ENCODE measurements around the gene RXRB.

- TF ChIP-seq, protein P1, sequence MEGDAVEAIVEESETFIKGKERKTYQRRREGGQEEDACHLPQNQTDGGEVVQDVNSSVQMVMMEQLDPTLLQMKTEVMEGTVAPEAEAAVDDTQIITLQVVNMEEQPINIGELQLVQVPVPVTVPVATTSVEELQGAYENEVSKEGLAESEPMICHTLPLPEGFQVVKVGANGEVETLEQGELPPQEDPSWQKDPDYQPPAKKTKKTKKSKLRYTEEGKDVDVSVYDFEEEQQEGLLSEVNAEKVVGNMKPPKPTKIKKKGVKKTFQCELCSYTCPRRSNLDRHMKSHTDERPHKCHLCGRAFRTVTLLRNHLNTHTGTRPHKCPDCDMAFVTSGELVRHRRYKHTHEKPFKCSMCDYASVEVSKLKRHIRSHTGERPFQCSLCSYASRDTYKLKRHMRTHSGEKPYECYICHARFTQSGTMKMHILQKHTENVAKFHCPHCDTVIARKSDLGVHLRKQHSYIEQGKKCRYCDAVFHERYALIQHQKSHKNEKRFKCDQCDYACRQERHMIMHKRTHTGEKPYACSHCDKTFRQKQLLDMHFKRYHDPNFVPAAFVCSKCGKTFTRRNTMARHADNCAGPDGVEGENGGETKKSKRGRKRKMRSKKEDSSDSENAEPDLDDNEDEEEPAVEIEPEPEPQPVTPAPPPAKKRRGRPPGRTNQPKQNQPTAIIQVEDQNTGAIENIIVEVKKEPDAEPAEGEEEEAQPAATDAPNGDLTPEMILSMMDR (IDR thresholded peaks at IDR 0.05): no peak
- no peak for TF ChIP-seq POLR2A (IDR thresholded peaks at IDR 0.05)
Observed at GRCh38 chr6:33217246-33217645, 16.8 kb upstream of the RXRB start.

Measured in uterus (tissue), 2 donors.